H4 (cell line): ENCODE measurements around the gene SLIT1. TPM values are rescaled to one million over a fixed set of nuclear protein-coding genes. Genes with fewer than 3 reads are reported as not detected.

Experiments
- DNase-seq: peaks from one replicate; pipeline ENCODE4 v3.0.0-alpha.2; 2015; ENCODE audit warnings: low spot score
- total RNA-seq: library from RNA; depleted of rRNA; stranded (reverse); fragments of >200 nt; shearing (Covaris generic); gene quantifications from 2 replicates; pipeline ENCODE4 v1.2.3, GENCODE V29; 2014

The SLIT1 gene
- total RNA-seq, 1 experiment from 2014 or later: 0.10 TPM

- no peak for DNase-seq
Measured at GRCh38 chr10:97173036-97173435, 12.7 kb downstream of the SLIT1 start.

- DNase-seq: no peak
Measured at GRCh38 chr10:97171001-97171400, 14.8 kb downstream of the SLIT1 start.

GRCh38 chr10:97169911-97170693 is 15.7 kb downstream of the SLIT1 start:
- no peak for DNase-seq

- no peak for DNase-seq
Measured at GRCh38 chr10:97169063-97169462, 16.7 kb downstream of the SLIT1 start.

- DNase-seq: no peak
Measured at GRCh38 chr10:97168645-97169044, 17.1 kb downstream of the SLIT1 start.

- DNase-seq: no peak
Measured at GRCh38 chr10:97165499-97165898, 20.3 kb downstream of the SLIT1 start.

- DNase-seq: no peak
Measured at GRCh38 chr10:97163781-97164501, 21.8 kb downstream of the SLIT1 start.

GRCh38 chr10:97163181-97163580 is 22.6 kb downstream of the SLIT1 start:
- no peak for DNase-seq

- DNase-seq: no peak
Measured at GRCh38 chr10:97159646-97160305, 26.0 kb downstream of the SLIT1 start.

- DNase-seq: no peak
Measured at GRCh38 chr10:97157578-97158095, 28.1 kb downstream of the SLIT1 start.

GRCh38 chr10:97154781-97155180 is 31.0 kb downstream of the SLIT1 start:
- no peak for DNase-seq

- no peak for DNase-seq
Measured at GRCh38 chr10:97154162-97154561, 31.6 kb downstream of the SLIT1 start.

- DNase-seq: no peak
Measured at GRCh38 chr10:97153270-97153850, 32.4 kb downstream of the SLIT1 start.

- DNase-seq: no peak
Measured at GRCh38 chr10:97151307-97151914, 34.3 kb downstream of the SLIT1 start.

GRCh38 chr10:97150616-97151015 is 35.1 kb downstream of the SLIT1 start:
- no peak for DNase-seq

- no peak for DNase-seq
Measured at GRCh38 chr10:97150013-97150595, 35.7 kb downstream of the SLIT1 start.

- DNase-seq: no peak
Measured at GRCh38 chr10:97149079-97149531, 36.7 kb downstream of the SLIT1 start.

GRCh38 chr10:97144297-97144696 is 41.5 kb downstream of the SLIT1 start:
- DNase-seq: no peak

GRCh38 chr10:97142834-97143233 is 42.9 kb downstream of the SLIT1 start:
- DNase-seq: no peak

- no peak for DNase-seq
Measured at GRCh38 chr10:97140902-97141745, 44.6 kb downstream of the SLIT1 start.
